GM19025 (cell line): ENCODE data around the gene TBL1X.

ENCODE experiments used
- ATAC-seq: cut with Tn5 transposase; IDR thresholded peaks from one replicate; pipeline ENCODE4 v1.9.1; 2021; ENCODE audit warnings: mild to moderate bottlenecking, low read depth, moderate library complexity; ENCODE audit not compliant: unreplicated experiment

Gene TBL1X

DNA sequence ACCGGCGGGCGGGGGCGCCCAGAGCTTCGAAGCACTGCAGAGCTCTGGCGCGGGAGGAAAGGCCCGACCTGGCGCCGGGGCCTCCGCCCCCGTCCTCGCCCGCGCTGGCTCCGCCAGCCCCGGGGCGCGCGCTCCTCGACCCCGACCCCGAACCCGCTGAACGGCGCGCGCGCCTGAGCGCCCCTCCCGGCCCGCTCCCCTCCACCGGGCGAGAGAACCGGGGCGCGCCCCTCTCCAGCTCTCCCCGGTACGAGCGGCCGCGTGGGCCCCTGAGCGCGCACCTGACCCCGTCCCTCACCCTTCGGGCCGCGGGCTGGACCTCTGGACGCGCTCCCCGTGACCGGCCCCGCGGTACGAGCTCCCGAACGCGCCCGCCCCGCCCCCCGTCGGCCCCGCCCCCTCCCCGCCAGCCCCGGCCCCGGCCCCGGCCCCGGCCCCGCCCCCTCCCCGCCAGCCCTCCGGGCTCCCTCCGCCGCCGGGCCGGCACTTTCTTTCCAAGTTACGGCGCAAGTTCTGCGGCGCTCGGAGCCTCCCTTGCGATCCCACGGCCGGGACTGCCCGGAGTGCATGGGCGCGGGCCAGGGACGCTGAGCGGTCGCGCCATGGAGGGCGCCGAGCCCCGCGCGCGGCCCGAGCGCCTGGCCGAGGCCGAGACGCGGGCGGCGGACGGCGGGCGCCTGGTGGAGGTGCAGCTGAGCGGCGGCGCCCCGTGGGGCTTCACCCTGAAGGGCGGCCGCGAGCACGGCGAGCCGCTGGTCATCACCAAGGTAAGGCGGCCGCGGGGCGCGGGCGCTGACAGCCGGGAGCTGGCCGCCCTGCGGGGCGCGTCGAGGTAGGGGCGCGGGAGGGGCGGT, 321.3 kb downstream of the TBL1X start, which contains the start of gene SHROOM2:
Gene SHROOM2, plus strand, starts transcription at position 486 of the 854 bp plus-strand sequence. Its CDS starts 117 bp downstream, at position 603.
- no peak for ATAC-seq

DNA sequence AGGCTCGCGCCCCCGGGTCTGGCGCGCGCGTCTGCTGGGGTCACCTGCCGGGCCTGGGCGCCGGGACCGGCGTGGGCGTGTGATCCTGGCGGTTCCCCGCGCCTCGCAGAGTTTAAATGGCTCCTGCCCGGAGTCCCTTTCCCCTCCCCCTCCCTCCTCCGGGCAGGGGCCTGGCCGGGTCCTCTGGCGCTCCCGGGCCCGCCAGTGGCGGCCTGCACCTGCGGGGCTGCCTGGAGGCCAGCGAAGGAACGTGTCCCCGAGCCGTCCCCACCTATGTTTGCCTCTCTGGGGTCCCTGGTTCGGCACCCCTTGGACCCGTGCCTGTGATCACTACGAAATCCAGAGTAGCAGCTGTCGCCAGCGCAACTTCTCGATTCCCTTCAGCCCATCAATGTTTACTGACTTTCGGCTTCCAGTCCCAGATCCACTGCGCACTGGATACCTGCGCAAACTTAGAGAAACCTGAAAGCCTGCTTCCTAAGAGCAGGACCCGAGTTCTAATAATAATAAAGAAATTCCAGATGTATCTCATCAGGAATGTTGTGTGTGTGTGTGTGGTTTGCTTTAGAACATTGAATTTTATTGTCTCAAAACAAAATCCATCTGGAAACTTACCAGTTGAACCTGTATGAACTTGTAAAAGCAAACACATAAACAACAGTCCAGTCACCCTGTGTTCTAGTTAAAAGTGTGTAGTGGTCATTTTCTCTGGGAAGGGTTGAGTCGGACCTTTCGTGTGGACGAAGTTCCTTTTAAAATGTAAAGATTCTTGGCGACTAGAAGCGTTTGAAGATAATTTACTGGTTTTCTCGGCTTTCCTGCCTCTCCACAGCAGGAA, 322.2 kb downstream of the TBL1X start:
- no peak for ATAC-seq

DNA sequence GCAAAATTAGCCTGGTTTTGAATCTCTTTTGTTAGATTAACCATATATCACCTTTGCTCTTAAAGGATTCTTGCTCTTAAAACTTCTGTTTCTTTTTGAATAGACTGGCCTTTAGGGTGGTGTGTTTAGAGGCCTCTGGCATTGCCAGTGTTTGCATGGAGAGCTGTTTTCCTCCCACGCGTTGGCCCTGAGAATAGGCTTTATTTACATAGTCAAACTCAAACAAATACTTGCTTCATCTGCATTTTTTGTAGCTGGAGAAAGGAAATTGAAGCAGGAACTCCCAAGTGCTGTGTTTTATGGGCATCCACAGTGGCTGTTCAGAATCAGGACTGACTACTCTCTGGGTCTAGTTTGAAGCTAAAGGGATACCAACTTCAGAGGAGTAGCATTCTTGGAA, 324.1 kb downstream of the TBL1X start:
- no peak for ATAC-seq

DNA sequence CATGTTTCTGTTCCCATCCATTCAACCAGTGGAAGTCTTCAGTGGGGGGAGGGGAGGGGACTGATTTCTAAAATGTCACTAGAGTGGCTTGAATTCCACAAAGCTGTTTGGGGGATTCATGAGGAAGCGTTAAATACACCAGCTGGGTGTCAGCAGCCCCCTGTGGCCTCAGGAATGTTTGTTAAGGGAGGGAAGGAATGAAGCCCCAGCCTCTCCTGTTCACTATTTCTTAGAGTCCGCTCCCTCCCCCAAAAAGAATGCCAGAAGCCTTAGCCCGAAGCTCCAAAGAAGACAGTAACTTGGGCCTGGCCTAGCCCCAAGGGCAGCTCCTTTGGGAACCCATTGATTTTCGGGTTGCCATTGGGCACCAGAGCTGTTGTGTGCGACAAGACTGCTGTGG, 324.7 kb downstream of the TBL1X start:
- no peak for ATAC-seq
